ENCODE data around the gene MLYCD.

The MLYCD gene

DNA sequence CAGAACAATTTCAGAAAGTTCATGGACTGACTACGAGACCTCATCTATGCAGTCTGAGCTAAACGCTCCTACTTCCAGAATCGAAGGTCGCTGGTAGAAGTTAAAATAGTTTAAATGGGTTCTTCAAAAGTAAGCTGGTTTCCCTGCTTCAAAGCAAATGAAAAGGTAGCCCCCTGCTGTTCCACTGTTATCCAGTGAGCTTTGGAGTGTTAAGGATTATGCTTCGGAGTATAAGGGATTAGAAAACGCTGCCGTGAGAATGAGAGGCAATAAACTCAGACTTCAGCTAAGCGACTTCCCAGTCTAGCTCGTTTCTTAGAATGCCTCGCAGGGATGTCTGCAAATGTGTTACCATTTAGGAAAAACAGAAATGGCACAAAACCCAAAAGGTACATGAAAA is 12.4 kb downstream of the MLYCD start:
- ChIA-PET POLR2A (ENCODE audit: low non-redundant PET) (no interaction called here), CTCF (no interaction called here)
- TF ChIP-seq, protein P1, sequence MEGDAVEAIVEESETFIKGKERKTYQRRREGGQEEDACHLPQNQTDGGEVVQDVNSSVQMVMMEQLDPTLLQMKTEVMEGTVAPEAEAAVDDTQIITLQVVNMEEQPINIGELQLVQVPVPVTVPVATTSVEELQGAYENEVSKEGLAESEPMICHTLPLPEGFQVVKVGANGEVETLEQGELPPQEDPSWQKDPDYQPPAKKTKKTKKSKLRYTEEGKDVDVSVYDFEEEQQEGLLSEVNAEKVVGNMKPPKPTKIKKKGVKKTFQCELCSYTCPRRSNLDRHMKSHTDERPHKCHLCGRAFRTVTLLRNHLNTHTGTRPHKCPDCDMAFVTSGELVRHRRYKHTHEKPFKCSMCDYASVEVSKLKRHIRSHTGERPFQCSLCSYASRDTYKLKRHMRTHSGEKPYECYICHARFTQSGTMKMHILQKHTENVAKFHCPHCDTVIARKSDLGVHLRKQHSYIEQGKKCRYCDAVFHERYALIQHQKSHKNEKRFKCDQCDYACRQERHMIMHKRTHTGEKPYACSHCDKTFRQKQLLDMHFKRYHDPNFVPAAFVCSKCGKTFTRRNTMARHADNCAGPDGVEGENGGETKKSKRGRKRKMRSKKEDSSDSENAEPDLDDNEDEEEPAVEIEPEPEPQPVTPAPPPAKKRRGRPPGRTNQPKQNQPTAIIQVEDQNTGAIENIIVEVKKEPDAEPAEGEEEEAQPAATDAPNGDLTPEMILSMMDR (conservative IDR thresholded peaks at IDR 0.05; ENCODE audit: low read depth), result no peak
- no peak overlapping the region for H3K27ac ChIP-seq
- DNase-seq (ENCODE audit: low spot score), result no peak

- TF ChIP-seq, protein P1 (conservative IDR thresholded peaks at IDR 0.05; ENCODE audit: low read depth), result no peak
- no peak overlapping the region for H3K27ac ChIP-seq
- CTCF ChIA-PET, result interaction anchor here (0.6 to 1.0 kb wide), 2 partner anchors 13 to 86 kb away, joined by 3 read pairs; no protein-coding TSS in a partner anchor
- POLR2A ChIA-PET (ENCODE audit: low non-redundant PET), result no interaction called here
- DNase-seq (ENCODE audit: low spot score), result no peak
Observed at GRCh38 chr16:83912519-83913244, 13.8 kb downstream of the MLYCD start.

- CTCF ChIA-PET, result no interaction called here
- POLR2A ChIA-PET (ENCODE audit: low non-redundant PET), result no interaction called here
- DNase-seq (ENCODE audit: low spot score), result no peak
- H3K27ac ChIP-seq, result no peak overlapping the region
- TF ChIP-seq, protein P1 (conservative IDR thresholded peaks at IDR 0.05; ENCODE audit: low read depth), result no peak
Observed at GRCh38 chr16:83913245-83913633, 14.3 kb downstream of the MLYCD start.

GRCh38 chr16:83914091-83914710 is 15.3 kb downstream of the MLYCD start:
- CTCF ChIA-PET, result interaction anchor here (1.1 kb wide), 1 partner anchor 13 kb away, joined by 4 read pairs; no protein-coding TSS in a partner anchor
- POLR2A ChIA-PET (ENCODE audit: low non-redundant PET), result no interaction called here
- no peak overlapping the region for H3K27ac ChIP-seq
- TF ChIP-seq, protein P1 (conservative IDR thresholded peaks at IDR 0.05; ENCODE audit: low read depth), result no peak
- no peak for DNase-seq (ENCODE audit: low spot score)

DNA sequence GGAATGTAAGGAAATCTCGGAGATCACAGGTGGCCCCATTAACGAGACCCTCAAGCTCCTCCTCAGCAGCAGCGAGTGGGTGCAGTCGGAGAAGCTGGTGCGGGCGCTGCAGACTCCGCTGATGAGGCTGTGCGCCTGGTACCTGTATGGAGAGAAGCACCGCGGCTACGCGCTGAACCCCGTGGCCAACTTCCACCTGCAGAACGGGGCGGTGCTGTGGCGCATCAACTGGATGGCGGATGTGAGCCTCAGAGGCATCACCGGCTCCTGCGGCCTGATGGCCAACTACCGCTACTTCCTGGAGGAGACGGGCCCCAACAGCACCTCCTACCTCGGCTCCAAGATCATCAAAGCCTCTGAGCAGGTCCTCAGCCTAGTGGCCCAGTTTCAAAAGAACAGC is 16.2 kb downstream of the MLYCD start:
- ChIA-PET POLR2A (ENCODE audit: low non-redundant PET) (no interaction called here), CTCF (no interaction called here)
- no peak overlapping the region for H3K27ac ChIP-seq
- no peak for DNase-seq (ENCODE audit: low spot score)
- TF ChIP-seq, protein P1 (conservative IDR thresholded peaks at IDR 0.05; ENCODE audit: low read depth), result no peak

- TF ChIP-seq, protein P1 (conservative IDR thresholded peaks at IDR 0.05; ENCODE audit: low read depth), result no peak
- CTCF ChIA-PET, result no interaction called here
- no peak overlapping the region for H3K27ac ChIP-seq
- POLR2A ChIA-PET (ENCODE audit: low non-redundant PET), result interaction anchor here (0.6 kb wide), 1 partner anchor 14 kb away, joined by 3 read pairs; no protein-coding TSS in a partner anchor
- DNase-seq (ENCODE audit: low spot score), result no peak
Observed at GRCh38 chr16:83915491-83915890, 16.6 kb downstream of the MLYCD start.

Measured in RWPE1 (cell line).